Measurements from ENCODE around the gene KIAA0825.
A peak's percentile ranks its signal among the peaks of the same experiment; 100 is the strongest.
"Not testable (repeated sequence)": the region's sequence is repeated elsewhere in the genome, so short reads cannot be mapped to it uniquely, and the experiment has no call there.

KIAA0825 gene

GRCh38 chr5:94595281-94595840 lies 23.0 kb downstream of the KIAA0825 start:
- no peak for DNase-seq (ENCODE audit: insufficient read length, low spot score)
- FAIRE-seq: no peak

GRCh38 chr5:94577466-94578245 lies 40.7 kb downstream of the KIAA0825 start:
- peak; percentile 94 for FAIRE-seq
- peak; percentile 12 for DNase-seq (ENCODE audit: insufficient read length, low spot score)

- FAIRE-seq (no peak), DNase-seq (ENCODE audit: insufficient read length, low spot score) (no peak)
These were observed 43.2 kb downstream of the KIAA0825 start for GRCh38 chr5:94575196-94575595.

GRCh38 chr5:94573349-94573748 lies 45.1 kb downstream of the KIAA0825 start:
- not testable (repeated sequence) for DNase-seq (ENCODE audit: insufficient read length, low spot score); FAIRE-seq

GRCh38 chr5:94571415-94571814 lies 47.0 kb downstream of the KIAA0825 start:
- FAIRE-seq: no peak

GRCh38 chr5:94564812-94565211 lies 53.6 kb downstream of the KIAA0825 start:
- DNase-seq (ENCODE audit: insufficient read length, low spot score) (no peak), FAIRE-seq (no peak)

More at GRCh38 chr5:94571415-94571814, 47.0 kb downstream of the KIAA0825 start:
- DNase-seq (ENCODE audit: insufficient read length, low spot score): no peak

GRCh38 chr5:94562327-94562971 lies 56.0 kb downstream of the KIAA0825 start:
- FAIRE-seq (no peak), DNase-seq (ENCODE audit: insufficient read length, low spot score) (no peak)

GRCh38 chr5:94558028-94558427 lies 60.4 kb downstream of the KIAA0825 start:
- DNase-seq (ENCODE audit: insufficient read length, low spot score): no peak
- FAIRE-seq: no peak

GRCh38 chr5:94551858-94552257 lies 66.5 kb downstream of the KIAA0825 start:
- no peak for DNase-seq (ENCODE audit: insufficient read length, low spot score)
- FAIRE-seq: no peak

GRCh38 chr5:94545870-94546625 lies 72.4 kb downstream of the KIAA0825 start:
- FAIRE-seq (no peak), DNase-seq (ENCODE audit: insufficient read length, low spot score) (no peak)

- DNase-seq (ENCODE audit: insufficient read length, low spot score) (no peak), FAIRE-seq (no peak)
These were observed 73.4 kb downstream of the KIAA0825 start for GRCh38 chr5:94544875-94545547.

GRCh38 chr5:94544031-94544650 lies 74.3 kb downstream of the KIAA0825 start:
- DNase-seq (ENCODE audit: insufficient read length, low spot score) (no peak), FAIRE-seq (no peak)

- DNase-seq (ENCODE audit: insufficient read length, low spot score) (no peak), FAIRE-seq (no peak)
These were observed 77.4 kb downstream of the KIAA0825 start for GRCh38 chr5:94540856-94541494.

- FAIRE-seq: no peak
- DNase-seq (ENCODE audit: insufficient read length, low spot score): no peak
These were observed 80.1 kb downstream of the KIAA0825 start for GRCh38 chr5:94538260-94538659.

GRCh38 chr5:94526706-94527105 lies 91.7 kb downstream of the KIAA0825 start:
- FAIRE-seq (no peak), DNase-seq (ENCODE audit: insufficient read length, low spot score) (no peak)

GRCh38 chr5:94524841-94525697 lies 93.3 kb downstream of the KIAA0825 start:
- DNase-seq (ENCODE audit: insufficient read length, low spot score): peak; percentile 5
- FAIRE-seq: peak; percentile 97

- no peak for DNase-seq (ENCODE audit: insufficient read length, low spot score)
- no peak for FAIRE-seq
These were observed 95.4 kb downstream of the KIAA0825 start for GRCh38 chr5:94523018-94523417.

- FAIRE-seq (no peak), DNase-seq (ENCODE audit: insufficient read length, low spot score) (no peak)
These were observed 96.3 kb downstream of the KIAA0825 start for GRCh38 chr5:94522117-94522516.

Measured in GM19239 (cell line).